KOPT-K1 (cell line): ENCODE data around the gene PSMD11.
"Not testable (repeated sequence)": the region's sequence is repeated elsewhere in the genome, so short reads cannot be mapped to it uniquely, and the experiment has no call there.

ENCODE experiments used
- H3K27ac ChIP-seq: fragments of 200-600 bp; sonication (generic); 2 replicates; pipeline ENCODE4 v1.5.1; 2016; ENCODE audit warnings: antibody characterized with exemption, mild to moderate bottlenecking, low read depth, low read length; ENCODE audit not compliant: poor library complexity, severe bottlenecking
- H3K36me3 ChIP-seq: fragments of 200-600 bp; sonication (generic); 2 replicates; pipeline ENCODE4 v1.5.1; 2017; ENCODE audit warnings: antibody characterized with exemption, mild to moderate bottlenecking, low read length, moderate library complexity; ENCODE audit not compliant: insufficient read depth
- H3K9me3 ChIP-seq: fragments of 200-600 bp; sonication (generic); 2 replicates; pipeline ENCODE4 v1.5.1; 2017; ENCODE audit warnings: antibody characterized with exemption, low read length, mild to moderate bottlenecking; ENCODE audit not compliant: insufficient read depth, poor library complexity, severe bottlenecking

PSMD11 gene

DNA sequence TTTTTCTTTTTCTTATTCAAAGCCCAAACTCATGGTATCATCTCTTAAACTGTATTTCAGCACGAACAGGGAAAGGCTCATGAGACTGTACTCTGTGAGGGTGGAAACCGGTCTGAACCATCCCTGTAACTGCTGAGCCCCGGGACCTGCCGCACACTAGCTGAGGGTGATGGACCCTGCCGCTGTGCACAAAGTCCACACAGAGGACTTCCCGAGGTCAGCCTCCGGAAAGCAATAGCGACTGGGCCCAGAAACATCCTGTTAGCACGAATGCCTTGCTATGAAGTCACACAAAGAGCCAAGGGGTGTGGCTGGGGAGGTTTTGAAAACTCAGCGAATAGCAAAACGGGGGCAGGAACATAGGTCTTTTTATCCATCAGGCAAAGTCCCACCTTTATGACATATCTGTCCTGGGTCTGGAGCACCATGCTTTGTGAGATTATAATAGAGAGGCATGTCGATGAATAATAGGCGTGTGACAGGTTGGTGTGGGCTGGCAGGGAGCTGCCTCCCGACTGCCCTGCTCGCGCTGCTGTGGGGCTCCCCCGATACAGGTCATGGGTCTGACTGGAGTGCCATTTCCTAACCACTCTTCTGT lies 75.9 kb downstream of the PSMD11 start:
- Histone ChIP-seq H3K36me3 (no peaks in the 10 kb centered on the region), H3K27ac (no peak overlapping the region), H3K9me3 (no peaks in the 10 kb centered on the region)

DNA sequence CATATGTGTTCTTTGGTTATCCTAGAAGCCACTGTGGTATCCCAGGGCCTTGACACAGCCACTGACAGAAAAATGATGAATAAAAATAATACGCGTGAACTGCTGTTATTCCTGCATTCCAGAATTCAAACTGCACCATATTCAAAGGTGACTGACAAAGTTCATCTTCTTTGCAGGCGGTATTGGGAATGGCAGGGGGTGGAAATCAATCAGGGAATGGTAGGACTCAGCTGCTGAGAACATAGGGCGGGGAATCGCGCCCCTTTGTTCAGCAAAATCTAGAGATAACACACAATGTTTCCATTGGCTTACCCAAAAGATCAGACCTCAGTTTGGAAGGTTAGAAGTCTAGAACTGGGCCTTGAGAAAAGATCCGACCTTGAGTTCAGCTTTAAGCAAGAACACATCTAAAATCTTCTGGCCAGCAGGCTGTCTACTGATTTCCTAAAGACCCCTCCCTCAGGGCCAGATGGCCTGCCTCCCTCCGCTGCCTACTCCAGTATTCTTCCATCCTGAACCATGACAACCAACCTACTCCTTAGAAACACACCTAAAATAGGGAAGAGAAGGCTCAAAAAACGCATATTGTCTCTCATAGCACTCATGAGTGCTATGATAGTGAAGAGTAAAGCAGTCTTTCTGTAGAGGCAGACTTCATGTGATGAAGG lies 76.6 kb downstream of the PSMD11 start:
- H3K36me3 ChIP-seq: no peaks in the 10 kb centered on the region
- no peaks in the 10 kb centered on the region for H3K9me3 ChIP-seq
- no peak overlapping the region for H3K27ac ChIP-seq

GRCh38 chr17:32523017-32523680 lies 78.8 kb downstream of the PSMD11 start:
- Histone ChIP-seq H3K36me3 (no peaks in the 10 kb centered on the region), H3K9me3 (no peaks in the 10 kb centered on the region), H3K27ac (no peak overlapping the region)

DNA sequence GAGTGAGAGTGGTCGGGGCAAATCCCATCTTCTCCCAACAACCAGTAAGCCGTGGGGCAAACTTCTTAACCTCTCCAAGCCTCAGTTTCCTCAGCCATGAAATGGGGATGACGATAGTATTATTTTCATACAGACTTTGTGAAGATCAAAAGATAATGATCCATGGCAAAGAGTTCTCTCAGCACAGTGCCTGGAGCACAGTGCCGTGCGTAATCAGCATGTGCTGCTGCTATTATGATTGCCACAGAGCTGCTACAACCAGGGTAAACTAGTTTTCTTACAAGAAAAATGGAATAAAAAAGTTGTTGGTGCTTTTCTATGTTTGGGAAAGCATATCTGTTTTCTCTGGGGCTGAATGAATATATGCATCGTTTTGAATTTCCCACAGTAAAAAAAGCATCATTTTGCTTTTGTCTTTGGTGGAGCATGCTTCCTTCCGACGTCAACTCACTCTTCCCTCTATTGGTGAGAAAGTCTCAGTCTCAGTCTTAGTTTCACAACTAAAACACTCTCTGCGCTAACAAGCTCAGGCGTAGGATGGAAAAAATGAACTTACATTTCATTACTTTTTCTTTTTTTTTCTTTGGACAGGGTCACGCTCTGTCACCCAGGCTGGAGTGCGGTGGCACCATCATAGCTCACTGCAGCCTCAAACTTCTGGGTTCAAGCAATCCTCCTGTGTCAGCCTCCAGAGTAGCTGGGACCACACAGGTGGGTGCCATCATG lies 79.7 kb downstream of the PSMD11 start:
- Histone ChIP-seq H3K27ac (no peak overlapping the region), H3K9me3 (no peaks in the 10 kb centered on the region), H3K36me3 (no peaks in the 10 kb centered on the region)

- H3K27ac ChIP-seq, H3K36me3 ChIP-seq, H3K9me3 ChIP-seq: not testable (repeated sequence)
These were observed 80.2 kb downstream of the PSMD11 start for GRCh38 chr17:32524553-32524880.

- H3K27ac ChIP-seq: no peak overlapping the region
- no peaks in the 10 kb centered on the region for H3K36me3 ChIP-seq
- no peaks in the 10 kb centered on the region for H3K9me3 ChIP-seq
These were observed 80.8 kb downstream of the PSMD11 start for GRCh38 chr17:32525122-32525521.

- Histone ChIP-seq H3K9me3 (no peaks in the 10 kb centered on the region), H3K36me3 (no peaks in the 10 kb centered on the region), H3K27ac (no peak overlapping the region)
These were observed 82.8 kb downstream of the PSMD11 start for GRCh38 chr17:32527146-32527545.

- Histone ChIP-seq H3K36me3 (no peaks in the 10 kb centered on the region), H3K9me3 (no peaks in the 10 kb centered on the region), H3K27ac (no peak overlapping the region)
These were observed 84.5 kb downstream of the PSMD11 start for GRCh38 chr17:32528825-32529224.

GRCh38 chr17:32529604-32530003 lies 85.3 kb downstream of the PSMD11 start:
- Histone ChIP-seq H3K27ac (no peak overlapping the region), H3K36me3 (no peaks in the 10 kb centered on the region), H3K9me3 (no peaks in the 10 kb centered on the region)
